ENCODE measurements around the gene PALLD. TPM values are rescaled to one million over a fixed set of nuclear protein-coding genes. Genes with fewer than 3 reads are reported as not detected.

Gene PALLD
- total and polyA plus RNA-seq, 2 donors (not counting 3 experiments of a cell fraction or from before 2014, with no cell fraction given): 13.4 to 48.2 TPM

GRCh38 chr4:168622600-168622999 lies 125.7 kb downstream of the PALLD start:
- POLR2A ChIA-PET: no interaction called here
- Histone ChIP-seq H3K4me1 (ENCODE audit: control insufficient read depth, extremely low read depth, insufficient read depth, low read length) (no peaks in the 10 kb centered on the region), H3K9me3 (replicated peaks; ENCODE audit: control insufficient read depth, insufficient read depth, low read length) (no peaks in the 10 kb centered on the region), H3K27me3 (ENCODE audit: control insufficient read depth in 2 of 2, insufficient read depth in 2 of 2, low read length in 2 of 2) (no peaks in the 10 kb centered on the region), H3K27ac (ENCODE audit: insufficient read depth, low read depth, low read length) (no peak overlapping the region), H3K9me1 (replicated peaks; ENCODE audit: control insufficient read depth, extremely low read depth, insufficient read depth, low read length) (no peaks in the 10 kb centered on the region), H3K36me3 (ENCODE audit: control insufficient read depth in 2 of 2, extremely low read depth in 1 of 2, insufficient read depth in 2 of 2, low read length in 2 of 2) (no peaks in the 10 kb centered on the region), H3K9ac (replicated peaks; ENCODE audit: extremely low read depth, insufficient read depth, low read length) (no peak overlapping the region), H3K4me3 (replicated peaks in 1 of 3; ENCODE audit: insufficient read depth in 1 of 3, low read depth in 1 of 3, low read length in 3 of 3) (no peak overlapping the region), H4K20me1 (replicated peaks; ENCODE audit: control insufficient read depth, extremely low read depth, insufficient read depth, low read length) (no peaks in the 10 kb centered on the region), H3K79me2 (ENCODE audit: control insufficient read depth, insufficient read depth, low read length) (no peaks in the 10 kb centered on the region), H3K4me2 (ENCODE audit: insufficient read depth, low read length) (no peak overlapping the region), H2AFZ (ENCODE audit: low read depth, low read length) (no peak overlapping the region)
- no TSS peak for BruUV-seq (replicated peaks)
- CTCF ChIA-PET: no interaction called here
- intact Hi-C loops (cut with micrococcal nuclease) (no loop called here), dilution Hi-C loops (cut with MboI; ENCODE audit: extremely low pct_ligation_motif_present, low sequenced_read_pairs) (no loop called here)
- TF ChIP-seq GATA2 (IDR thresholded peaks at IDR 0.05; ENCODE audit: insufficient read depth, insufficient read length, low read depth, low read length) (peak; percentile 71), MYC (IDR thresholded peaks at IDR 0.05; ENCODE audit: low read depth, low read length) (no peak)
- DNase-seq (ENCODE audit: low read depth, low spot score): no peak
- no peak for FAIRE-seq

GRCh38 chr4:168623011-168623410 lies 126.2 kb downstream of the PALLD start:
- intact Hi-C loops (cut with micrococcal nuclease): no loop called here
- ChIA-PET POLR2A (no interaction called here), CTCF (no interaction called here)
- Histone ChIP-seq H3K36me3 (ENCODE audit: control insufficient read depth in 2 of 2, extremely low read depth in 1 of 2, insufficient read depth in 2 of 2, low read length in 2 of 2) (no peaks in the 10 kb centered on the region), H3K4me2 (ENCODE audit: insufficient read depth, low read length) (no peak overlapping the region), H3K27me3 (ENCODE audit: control insufficient read depth in 2 of 2, insufficient read depth in 2 of 2, low read length in 2 of 2) (no peaks in the 10 kb centered on the region), H2AFZ (ENCODE audit: low read depth, low read length) (no peak overlapping the region), H3K9me1 (replicated peaks; ENCODE audit: control insufficient read depth, extremely low read depth, insufficient read depth, low read length) (no peaks in the 10 kb centered on the region), H3K4me1 (ENCODE audit: control insufficient read depth, extremely low read depth, insufficient read depth, low read length) (no peaks in the 10 kb centered on the region), H3K4me3 (replicated peaks in 1 of 3; ENCODE audit: insufficient read depth in 1 of 3, low read depth in 1 of 3, low read length in 3 of 3) (no peak overlapping the region), H3K9ac (replicated peaks; ENCODE audit: extremely low read depth, insufficient read depth, low read length) (no peak overlapping the region), H3K9me3 (replicated peaks; ENCODE audit: control insufficient read depth, insufficient read depth, low read length) (no peaks in the 10 kb centered on the region), H3K27ac (ENCODE audit: insufficient read depth, low read depth, low read length) (no peak overlapping the region), H4K20me1 (replicated peaks; ENCODE audit: control insufficient read depth, extremely low read depth, insufficient read depth, low read length) (no peaks in the 10 kb centered on the region), H3K79me2 (ENCODE audit: control insufficient read depth, insufficient read depth, low read length) (no peaks in the 10 kb centered on the region)
- DNase-seq (ENCODE audit: low read depth, low spot score) (no peak), FAIRE-seq (no peak)
- TF ChIP-seq JUN (IDR thresholded peaks at IDR 0.05; ENCODE audit: borderline replicate concordance, insufficient read depth, insufficient read length, low read depth) (no peak), FOS (IDR thresholded peaks at IDR 0.05; ENCODE audit: borderline replicate concordance, insufficient read depth, low read length) (no peak)
- dilution Hi-C loops (cut with MboI; ENCODE audit: extremely low pct_ligation_motif_present, low sequenced_read_pairs): no loop called here
- BruUV-seq (replicated peaks): no TSS peak

Measured in endothelial cell of umbilical vein (primary cell).